Activated T-cell treated with anti-CD3 and anti-CD28 coated beads for 4 hours (primary cell): ENCODE measurements around the gene RUBCNL.
"Not testable (repeated sequence)": the region's sequence is repeated elsewhere in the genome, so short reads cannot be mapped to it uniquely, and the experiment has no call there.

Experiments
- DNase-seq: peaks from one replicate; pipeline ENCODE4 v3.0.0-alpha.2; 2020

Gene RUBCNL

DNA sequence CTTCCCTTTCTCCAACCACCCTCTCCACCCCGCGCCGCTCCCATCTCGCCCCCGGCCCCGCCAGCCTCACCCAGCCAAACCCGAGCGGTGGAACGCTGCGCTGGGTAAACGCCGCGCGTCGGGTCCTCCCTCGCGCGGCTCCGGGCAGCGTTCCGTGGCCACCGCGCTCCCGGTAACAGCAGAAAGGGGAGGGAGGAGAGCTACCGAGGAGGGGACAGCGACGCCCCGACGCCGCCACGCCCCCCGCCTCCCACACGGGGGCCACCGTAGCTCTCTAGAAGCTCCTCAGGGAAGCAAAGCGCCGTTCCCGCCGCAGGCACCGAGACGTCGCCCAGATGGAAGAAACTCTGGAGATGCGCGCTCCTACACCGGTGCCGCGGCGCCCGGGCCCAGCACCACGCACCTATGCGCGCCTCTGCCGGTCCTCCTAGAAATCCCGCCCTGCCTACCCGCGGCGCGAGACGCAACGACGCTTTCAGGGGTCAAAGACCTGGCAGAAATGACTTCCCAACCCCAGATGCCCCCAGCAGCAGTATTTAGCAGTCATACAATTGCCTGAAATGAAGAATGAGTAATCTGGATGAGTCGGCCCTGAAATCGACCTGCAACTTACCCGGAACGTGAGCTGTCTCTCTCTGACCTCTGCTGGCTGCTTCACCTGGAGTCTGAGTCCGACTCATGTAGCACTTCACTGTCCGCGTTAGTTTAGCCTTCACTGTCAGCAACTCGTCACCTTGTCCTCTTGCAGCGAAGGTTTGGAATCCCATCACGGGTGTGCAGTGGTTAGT, at the start of gene RUBCNL:
Gene RUBCNL, minus strand, starts transcription at position 189 of the 788 bp plus-strand sequence. CDS start 14,777 bp downstream, outside the sequence.
- no peak for DNase-seq

DNA sequence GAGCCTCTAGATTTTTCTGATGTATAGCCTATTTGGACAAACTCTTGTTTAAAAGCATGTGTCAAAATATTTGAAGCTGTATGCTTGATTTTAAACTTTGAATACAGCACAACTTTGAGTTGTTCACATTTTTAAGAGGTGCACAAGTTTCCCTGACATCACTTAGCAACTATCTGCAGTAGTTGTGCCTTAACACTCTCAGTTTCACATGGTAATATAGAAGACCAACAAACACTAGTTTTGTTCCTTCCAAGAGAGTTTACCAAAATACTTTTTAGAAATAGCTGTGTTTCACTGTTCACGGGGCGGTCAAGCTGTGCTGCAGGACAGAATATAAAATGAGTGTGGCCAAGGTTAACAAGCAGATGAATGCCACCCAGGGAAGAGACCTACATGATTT, 42.5 kb upstream of the RUBCNL start:
- DNase-seq, result not testable (repeated sequence)

GRCh38 chr13:46405457-46405856, 18.4 kb upstream of the RUBCNL start:
- no peak for DNase-seq

DNA sequence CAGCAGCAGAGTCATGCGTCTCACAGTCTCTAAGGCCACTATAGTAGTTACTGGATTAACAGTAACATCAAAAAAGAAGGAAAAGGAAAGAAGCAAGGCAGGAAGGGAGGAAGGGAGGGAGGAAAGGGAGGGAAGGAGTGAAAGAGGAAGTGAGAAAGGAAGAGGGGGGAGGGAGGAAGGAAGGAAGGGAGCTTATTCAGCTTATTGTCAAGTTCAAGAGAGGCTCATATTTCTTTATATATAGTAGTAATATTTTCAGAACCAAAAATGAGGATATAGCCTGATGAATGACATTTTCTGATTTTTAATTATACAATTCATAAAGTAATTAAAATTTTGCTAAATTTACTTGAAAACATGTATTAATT, 17.7 kb upstream of the RUBCNL start:
- no peak for DNase-seq

- DNase-seq, result no peak
Observed at GRCh38 chr13:46403851-46404732, 17.0 kb upstream of the RUBCNL start.

GRCh38 chr13:46402178-46402577, 15.1 kb upstream of the RUBCNL start:
- DNase-seq, result no peak

GRCh38 chr13:46401432-46401831, 14.4 kb upstream of the RUBCNL start:
- no peak for DNase-seq

GRCh38 chr13:46396341-46396740, 9.3 kb upstream of the RUBCNL start:
- no peak for DNase-seq

GRCh38 chr13:46392967-46393366, 5.9 kb upstream of the RUBCNL start:
- no peak for DNase-seq

- DNase-seq, result no peak
Observed at GRCh38 chr13:46389457-46390451, 2.7 kb upstream of the RUBCNL start.

- no peak for DNase-seq
Observed at GRCh38 chr13:46388846-46389245, 1.8 kb upstream of the RUBCNL start.

GRCh38 chr13:46388308-46388707, 1.3 kb upstream of the RUBCNL start:
- no peak for DNase-seq

GRCh38 chr13:46386392-46387063, 524 bp downstream of the RUBCNL start:
- DNase-seq, result no peak

- no peak for DNase-seq
Observed at GRCh38 chr13:46385946-46386345, 1.1 kb downstream of the RUBCNL start.

DNA sequence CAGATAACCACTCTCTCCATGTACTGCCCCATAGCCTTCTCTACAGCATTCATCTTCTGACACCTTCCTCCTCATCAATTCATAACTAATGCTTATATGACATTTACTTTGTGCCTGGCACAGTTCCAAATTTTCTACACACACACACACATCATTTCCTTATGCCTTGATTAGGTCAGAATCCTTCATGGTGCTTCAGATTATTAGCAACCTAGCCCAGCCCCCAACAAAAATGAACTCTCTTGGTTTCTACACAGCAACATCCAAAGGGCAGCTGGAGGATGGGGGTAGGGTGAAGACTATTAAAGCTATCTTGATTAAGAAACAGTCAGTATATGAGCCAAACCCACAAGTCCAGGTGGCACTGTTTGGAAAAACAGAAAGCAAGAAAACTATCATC, 3.7 kb downstream of the RUBCNL start:
- DNase-seq, result no peak

DNA sequence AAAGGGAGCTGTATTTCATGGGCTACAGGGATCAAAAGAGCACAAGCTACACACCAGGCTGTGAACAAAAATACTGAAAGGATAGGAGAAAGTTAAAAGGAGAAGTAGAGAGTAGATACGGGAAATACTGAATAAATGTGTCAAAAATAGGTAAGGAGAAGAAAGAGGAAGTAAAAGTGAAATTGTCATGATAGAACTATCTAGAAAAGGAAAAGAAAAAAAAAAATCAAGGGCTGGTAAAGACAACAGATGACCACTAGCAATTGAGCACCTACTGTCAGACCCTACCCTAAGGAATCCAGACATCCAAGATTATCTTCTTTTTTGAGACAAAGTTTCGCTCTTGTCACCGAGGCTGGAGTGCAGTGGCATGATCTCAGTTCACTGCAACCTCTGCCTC, 4.8 kb downstream of the RUBCNL start:
- no peak for DNase-seq

GRCh38 chr13:46380242-46380641, 6.8 kb downstream of the RUBCNL start:
- DNase-seq, result no peak

GRCh38 chr13:46379611-46380010, 7.4 kb downstream of the RUBCNL start:
- no peak for DNase-seq

DNA sequence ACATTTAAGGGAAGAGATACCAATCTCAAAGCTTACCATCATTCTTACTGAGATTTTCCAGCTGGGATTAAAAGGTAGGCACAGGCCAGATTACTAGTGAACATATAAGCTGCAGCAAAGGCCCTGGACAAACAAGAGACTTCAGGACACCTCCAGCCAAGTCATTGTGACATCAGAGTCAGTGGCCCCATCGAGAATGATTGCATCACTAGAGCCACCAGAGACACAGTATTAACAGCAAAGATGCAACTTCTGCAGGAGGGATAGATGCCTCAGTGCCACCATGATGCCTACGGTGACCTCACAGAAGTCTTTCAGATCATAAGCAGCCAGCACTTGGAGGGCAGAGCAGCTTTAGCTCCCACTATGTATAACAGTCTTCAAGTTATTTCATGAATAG, 8.6 kb downstream of the RUBCNL start:
- DNase-seq, result no peak

DNA sequence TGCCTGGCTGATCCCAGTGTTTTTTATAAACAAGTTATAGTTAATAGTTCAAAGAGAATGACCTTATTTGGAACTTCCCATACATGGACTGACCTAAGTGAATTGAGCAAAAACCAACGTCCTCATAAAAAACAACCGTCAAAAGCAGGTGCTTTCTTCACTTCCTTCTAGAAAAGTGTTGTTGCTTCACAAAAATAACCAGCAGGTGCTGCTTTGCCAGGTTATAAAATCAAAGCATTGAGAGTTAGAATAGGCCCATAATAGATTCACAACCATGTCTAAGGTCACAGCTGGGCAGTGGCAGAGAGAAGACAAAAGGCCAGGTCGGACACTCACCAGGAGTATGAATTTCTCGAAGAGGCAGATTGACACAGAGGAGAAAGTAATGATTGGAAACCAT, 9.5 kb downstream of the RUBCNL start:
- DNase-seq, result no peak

GRCh38 chr13:46374710-46375109, 12.3 kb downstream of the RUBCNL start:
- no peak for DNase-seq

- no peak for DNase-seq
Observed at GRCh38 chr13:46373623-46374022, 13.4 kb downstream of the RUBCNL start.
